ENCODE results near the gene UPK2.

Gene UPK2

GRCh38 chr11:118996926-118997626 is 41.0 kb downstream of the UPK2 start:
- DNase-seq = no peak

GRCh38 chr11:118997627-118998387 is 41.7 kb downstream of the UPK2 start, which contains the start of gene CENATAC:
CENATAC (plus strand) TSS chr11:118998138; CDS start chr11:118998198, 60 bp downstream.
- DNase-seq = peak; percentile 85 to 94

GRCh38 chr11:118998388-118998717 is 42.3 kb downstream of the UPK2 start:
- DNase-seq = no peak

- no peak for DNase-seq
Measured at GRCh38 chr11:118998822-118999221, 42.7 kb downstream of the UPK2 start.

- no peak for DNase-seq
Measured at GRCh38 chr11:119000906-119001305, 44.8 kb downstream of the UPK2 start.

- no peak for DNase-seq
Measured at GRCh38 chr11:119006656-119007055, 50.6 kb downstream of the UPK2 start.

Measured in NCI-H1930 (cell line).